ENCODE data around the gene SPHK2. TPM values are rescaled to one million over a fixed set of nuclear protein-coding genes. Genes with fewer than 3 reads are reported as not detected.
"Not testable (repeated sequence)": the region's sequence is repeated elsewhere in the genome, so short reads cannot be mapped to it uniquely, and the experiment has no call there.

The SPHK2 gene
- total RNA-seq, 1 donor from 2014 or later: 7.2 TPM

DNA sequence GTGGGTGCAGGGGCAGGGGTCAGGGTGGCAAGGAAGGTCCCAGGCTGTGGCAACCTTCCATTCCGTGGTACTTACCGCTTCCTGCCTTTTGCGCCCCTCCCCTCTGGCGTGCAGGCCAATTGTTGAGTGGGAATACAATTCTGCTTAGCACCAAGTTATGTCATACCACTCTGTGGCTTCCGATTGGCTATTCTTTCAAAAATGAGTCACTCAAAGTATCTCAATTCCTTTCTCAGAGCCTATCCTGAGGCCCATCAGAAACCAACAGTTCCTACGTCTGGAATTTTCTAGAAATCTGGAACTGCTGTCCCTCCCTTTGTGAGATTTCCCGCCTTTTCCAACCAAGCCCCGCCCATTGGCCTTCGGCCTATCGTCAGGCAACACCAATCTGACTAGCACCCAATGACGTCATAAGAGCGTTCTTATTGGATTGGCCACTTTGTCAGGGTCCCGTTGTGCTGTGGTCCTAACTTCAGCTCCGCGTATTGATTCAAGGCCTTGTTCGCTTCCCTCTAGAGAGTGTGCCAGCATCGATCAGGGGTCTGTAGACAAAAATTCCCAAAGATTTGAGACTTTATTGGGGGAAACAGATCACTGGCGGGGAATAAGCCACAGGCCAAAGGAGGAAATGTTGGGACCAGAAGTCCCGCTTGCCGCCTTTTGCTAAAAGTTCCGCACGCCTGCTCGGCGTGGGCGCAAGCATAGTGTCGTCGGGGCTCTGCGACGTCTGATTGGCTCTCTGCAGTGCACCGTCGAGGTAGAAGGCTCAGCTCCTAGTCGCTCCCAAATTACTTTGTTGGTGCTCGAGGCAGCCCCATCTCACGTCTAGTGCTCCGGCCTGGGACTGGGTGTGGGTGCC lies 41.8 kb downstream of the SPHK2 start:
- peak; percentile 33 for DNase-seq

DNA sequence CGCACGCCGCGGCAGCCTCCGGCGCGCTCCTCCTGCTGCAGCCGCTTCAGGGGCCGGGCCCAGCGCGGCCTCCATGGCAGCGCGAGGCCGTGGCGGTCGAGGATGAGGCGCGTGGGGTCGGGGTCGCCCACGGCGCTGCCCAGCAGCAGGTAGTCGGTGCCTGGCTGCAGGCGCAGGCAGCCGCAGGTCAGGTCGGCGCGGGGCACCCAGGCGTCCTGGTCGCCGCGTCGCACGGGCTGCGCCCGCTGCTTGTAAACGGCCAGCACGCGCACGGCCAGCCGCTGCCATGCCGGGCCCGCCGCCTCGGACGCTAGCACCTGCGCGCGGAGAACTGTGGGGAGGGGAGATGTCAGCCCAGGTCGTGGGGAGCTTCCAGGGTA lies 42.4 kb downstream of the SPHK2 start:
- no peak for DNase-seq

DNA sequence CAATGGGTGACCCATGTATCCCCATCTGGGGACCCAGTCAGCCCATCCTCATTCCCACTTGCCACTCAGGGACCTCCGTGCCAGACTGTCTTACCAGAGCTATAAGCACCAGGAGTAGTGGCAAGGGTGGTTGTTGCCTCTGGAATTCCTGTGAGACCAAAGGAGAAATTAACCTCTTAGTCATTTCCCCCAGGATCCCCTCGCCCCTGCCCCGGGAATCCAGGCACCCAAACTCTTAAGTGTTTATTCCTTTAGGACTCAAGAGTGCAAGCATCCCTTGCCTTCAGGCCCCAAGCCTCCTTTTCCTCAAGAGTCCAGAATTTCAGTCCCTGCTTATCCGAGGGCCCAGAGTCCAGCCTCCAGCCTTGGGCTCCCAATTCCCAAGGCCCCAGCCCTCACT lies 44.4 kb downstream of the SPHK2 start:
- no peak for DNase-seq

DNA sequence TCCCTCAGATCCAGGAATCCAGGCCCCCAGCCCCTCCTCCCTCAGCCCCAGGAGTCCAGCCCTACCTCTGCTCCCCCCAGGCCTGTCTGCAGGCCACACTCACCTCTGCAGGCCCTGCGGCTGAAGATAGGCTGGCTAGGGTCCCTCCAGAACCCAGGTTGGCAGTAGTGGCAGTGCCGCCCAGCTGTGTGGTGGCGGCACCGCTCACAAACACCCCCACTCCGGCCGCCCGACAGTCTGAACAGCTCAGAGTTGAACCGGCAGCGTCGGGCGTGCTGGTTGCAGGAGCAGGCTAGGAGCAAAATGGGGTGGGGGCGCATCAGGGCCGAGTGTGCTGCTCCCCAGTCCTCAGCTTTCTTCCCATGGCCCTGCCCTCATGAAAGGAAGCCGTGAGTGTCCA lies 45.2 kb downstream of the SPHK2 start:
- no peak for DNase-seq

DNA sequence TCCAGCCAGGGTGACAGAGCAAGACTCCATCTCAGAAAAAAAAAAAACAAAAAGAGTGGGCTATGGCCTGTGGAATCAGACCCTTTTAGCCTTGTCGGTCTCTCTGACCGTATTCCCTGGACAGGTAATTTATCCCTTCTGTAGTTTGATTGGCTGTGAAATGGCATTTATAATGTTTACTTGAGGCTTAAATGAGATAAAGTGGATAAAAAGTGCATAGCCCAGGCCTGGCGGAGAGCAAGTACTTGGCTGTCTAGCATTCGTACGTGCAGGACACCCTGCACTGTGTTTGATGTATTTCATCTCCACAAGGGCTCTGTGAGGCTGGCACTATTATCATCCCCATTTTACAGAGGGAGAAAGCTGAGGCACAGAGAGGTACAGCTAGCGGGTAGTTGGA lies 46.5 kb downstream of the SPHK2 start:
- no peak for DNase-seq

DNA sequence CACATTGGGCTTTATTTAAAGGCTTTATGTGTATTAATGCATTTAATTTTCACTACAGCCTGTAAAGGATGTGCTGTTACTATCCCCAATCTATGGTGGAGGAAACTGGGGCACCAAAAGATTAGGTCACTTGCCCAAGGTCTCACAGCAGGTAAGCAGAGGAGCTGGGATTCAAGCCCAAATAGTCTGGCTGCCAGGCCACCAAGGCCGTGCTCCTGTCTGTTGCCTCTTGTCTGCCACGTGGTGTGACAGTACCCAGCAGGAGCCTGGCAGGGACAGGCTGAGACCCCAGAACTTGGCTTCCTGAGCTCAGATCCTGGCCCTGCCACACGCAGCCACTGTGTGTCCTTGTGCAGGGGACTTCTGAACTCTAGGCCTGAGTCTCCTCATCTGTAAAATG lies 49.0 kb downstream of the SPHK2 start:
- DNase-seq: no peak

DNA sequence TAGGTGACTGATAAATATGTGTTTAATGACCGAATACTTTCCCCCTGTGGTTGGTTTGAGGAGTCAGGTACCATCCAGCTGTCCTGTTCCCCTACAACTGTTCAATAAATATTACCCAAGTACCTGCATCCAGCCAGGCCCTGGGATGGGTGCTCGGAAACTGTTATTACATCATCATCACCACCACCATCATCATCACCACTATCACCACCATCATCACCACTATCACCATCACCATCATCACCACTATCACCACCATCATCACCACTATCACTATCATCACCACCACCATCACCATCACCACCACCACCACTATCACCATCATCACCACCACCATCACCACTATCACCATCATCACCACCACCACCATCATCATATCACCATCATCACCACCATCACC lies 49.5 kb downstream of the SPHK2 start:
- no peak for DNase-seq

DNA sequence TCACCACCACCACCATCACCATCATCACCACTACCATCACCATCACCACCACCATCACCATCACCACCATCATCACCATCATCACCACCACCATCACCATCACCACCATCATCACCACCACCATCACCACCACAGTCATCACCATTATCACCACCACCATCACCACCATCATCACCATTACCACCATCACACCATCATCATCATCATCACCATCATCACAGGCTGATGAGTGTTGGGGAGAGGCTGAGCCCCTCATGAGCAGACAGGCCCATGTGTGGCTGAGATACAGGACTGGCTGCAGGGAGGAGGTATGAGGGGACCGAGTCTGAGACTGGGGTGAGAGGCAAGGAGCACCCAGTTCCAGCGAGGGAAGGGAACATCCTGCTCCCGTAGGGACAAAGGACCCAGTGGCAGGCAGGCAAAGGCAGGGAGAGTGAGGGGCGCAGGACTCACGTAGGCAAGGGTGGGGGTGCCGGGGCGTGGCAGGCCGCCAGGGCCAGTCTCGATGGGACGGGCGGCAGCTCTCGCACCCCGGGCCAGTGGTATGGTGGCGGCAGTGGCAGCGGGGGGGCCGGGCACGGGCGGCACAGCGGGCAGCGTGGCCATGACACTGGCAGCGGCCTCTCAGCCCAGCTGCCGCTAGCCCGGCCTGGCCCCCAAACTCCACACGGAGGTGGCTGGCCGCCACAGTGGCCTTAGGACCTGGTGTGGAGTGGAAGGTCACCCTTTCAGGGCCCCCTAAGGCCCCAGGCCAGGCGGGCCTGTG lies 50.8 kb downstream of the SPHK2 start:
- DNase-seq: no peak

DNA sequence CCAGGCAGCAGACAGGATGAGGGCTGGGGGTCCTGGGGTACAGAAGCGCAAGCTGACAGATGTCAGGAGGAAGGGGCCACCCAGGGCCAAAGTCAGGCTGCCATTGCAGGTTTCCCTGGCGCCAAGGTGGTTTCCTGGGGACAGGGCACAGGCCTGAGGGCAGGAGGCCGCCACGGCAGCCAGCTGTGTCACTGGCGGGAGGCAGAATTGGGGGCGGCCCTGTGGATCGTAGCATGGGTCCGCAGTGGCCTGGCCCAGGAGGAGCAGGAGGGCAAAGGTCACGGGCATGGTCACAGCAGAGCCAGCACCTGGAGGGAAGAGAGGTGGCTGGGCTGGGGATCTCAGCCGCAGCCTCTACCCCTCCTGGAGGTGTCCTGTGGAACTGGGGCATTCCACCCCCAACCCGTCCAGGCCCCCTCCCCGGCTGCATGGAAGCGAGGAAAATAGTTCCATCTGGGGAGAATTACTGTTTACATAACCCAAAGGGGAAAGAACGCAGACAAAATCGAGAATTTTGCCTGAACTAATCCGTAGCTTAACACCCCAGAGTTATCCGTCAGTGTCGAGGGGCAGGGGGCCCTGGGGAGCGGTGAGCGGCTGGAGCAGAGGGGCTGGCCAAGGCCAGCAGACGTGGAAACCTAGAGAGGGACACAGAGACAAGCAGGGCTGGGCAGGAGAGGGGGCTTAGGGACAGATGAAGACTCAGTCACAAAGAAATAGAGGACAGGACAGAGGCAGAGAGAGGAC lies 51.6 kb downstream of the SPHK2 start:
- DNase-seq: no peak

DNA sequence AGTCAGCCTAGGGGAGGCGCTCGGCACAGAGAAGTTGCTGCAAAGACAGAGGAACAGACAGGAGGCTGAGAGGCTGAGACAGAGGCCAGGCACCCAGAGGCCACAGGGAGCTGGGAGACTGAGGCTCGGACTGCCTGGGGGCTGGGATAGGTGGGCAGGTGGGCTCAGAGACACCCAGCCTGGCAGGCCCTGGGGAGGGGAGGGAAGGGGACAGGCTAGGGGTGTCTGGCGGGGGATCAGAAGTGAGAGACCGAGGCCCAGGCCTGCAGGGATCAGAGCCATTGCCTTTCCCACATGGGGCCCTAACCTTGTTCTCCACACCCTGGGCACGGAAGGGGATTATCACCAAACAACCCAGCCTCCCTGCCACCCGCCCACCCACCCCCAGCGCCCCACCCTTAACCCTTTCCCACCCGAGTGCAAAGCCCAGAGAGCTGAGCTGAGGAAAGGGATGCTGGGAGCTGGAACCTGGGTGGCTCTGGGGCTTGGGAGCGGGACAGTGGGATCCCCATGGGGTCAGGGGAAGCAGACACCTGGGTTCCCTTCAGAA lies 52.2 kb downstream of the SPHK2 start:
- no peak for DNase-seq

DNA sequence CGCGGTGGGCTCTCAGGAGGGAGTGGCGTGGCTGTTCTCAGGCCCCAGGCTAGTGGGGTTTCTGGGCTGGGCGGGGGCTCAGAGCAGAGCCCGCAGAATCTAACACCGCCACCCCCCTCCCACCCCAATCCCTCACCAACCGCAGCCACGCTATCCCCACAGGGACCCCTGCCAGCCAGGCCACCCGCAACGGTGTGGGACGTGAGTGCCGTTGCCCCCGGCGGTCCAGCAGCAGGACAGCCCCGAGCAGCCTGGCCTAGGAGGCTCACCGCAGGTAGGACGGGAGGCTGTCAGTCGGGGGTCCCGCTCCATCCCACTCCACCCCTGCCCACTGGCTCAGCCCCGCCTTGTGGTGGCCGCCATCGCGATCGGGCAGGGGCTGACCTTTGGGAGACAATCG lies 53.7 kb downstream of the SPHK2 start, which contains the start of gene NTN5:
Gene NTN5, minus strand, starts transcription at position 24 of the 400 bp plus-strand sequence. CDS start 2,031 bp downstream, outside the sequence.
- no peak for DNase-seq

DNA sequence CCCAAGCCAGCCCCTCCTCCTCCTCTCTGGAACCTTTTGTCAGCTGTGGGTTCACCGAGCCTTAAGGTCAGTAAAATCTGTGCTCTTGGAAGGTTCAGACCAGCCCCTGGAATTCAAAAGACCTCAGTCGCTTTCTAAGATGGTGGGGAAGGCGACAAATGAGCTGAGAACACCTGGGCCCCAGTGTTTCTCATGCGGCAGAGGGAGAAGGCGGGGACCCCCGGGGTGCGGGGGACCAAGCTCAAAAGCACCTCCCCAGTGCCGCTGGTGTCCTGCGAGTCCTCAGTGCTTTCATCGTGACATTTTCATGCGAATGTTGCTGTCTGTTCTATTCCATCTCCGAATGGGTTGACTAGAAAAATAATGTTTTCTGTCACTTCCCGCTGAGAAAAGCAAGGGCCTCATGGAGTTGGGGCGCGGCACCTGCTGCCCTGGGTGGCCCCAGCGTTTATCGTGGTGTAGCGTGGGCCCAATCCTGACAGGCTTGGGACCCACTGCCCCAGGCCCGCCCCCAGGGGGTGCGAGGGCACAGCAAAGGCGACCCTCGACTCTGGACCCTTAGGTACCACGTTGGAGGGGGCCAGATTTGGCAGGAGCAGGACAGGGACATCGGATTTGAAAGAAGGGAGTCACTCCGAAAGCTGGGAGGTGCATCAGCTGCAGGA lies 54.3 kb downstream of the SPHK2 start:
- no peak for DNase-seq

DNA sequence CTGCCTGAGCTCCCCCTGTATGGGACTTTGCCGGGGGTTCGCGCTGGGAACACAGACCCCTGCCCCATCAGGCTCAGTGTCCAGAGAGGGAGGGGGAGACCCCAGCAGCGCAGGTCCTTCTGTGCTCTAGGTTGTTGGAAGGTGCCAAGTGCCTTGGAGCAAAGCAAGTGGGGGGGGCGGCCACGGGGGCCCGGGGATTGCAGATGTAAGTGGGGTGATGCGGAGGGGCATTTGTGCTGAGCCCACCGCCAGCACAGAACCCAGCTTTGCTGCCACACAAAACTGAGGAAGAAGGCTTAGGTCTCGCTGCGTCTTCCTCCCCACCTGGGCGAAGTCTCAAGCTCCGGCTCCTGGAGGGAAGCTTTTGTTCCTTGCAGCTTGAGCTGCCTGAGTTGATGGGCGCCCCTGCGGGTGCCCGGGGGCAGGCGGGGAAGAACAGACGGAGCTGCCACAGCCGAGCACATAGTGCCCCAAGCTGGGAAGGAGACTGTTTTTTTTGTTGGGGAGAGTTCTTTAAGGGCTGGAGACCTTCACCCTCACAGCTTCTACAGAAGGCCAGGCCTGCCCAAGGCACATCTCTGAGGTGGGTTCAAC lies 55.0 kb downstream of the SPHK2 start:
- no peak for DNase-seq

DNA sequence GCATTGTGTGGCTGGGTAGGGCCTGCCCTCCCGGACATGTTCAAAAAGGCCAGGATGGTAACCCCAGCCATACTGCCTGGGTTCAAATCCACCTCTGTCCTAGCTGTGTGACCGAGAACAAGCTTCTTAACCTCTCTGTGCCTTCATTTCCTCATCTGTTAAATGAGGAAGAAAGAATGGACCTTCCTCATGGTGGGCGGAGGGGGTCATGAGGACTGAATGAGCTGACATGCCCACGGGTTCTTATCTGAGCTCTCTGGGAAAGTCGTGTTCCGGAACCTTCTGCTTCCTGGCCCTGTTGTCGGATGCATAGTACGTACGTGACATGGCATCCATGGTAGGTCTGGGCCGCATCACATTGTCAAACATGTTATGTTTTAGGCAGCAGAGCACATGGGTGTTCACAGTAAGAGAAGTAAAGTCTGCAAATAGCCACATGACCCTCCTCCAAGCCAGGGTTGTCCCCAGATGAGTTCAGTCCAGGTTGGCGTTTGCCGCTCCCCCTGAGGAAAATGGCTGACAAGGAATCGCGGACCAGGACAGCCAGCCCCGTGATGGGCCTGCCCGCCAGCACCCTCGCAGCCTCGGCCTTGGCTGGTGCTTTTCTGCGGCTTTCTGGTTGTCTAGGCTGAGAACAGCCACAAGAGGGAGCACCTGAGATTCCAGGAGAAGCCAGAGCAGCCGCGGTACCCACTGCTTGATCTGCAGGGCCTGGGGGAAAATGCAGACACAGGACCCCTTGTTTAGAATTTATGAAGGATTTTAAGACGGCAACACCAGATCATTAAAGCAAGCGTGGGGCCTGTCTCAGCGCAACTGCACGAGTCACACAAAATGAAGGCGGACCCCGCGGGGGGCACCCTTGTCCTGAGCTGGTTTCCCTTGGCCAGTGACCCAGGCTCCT lies 55.9 kb downstream of the SPHK2 start:
- peak; percentile 69 for DNase-seq

DNA sequence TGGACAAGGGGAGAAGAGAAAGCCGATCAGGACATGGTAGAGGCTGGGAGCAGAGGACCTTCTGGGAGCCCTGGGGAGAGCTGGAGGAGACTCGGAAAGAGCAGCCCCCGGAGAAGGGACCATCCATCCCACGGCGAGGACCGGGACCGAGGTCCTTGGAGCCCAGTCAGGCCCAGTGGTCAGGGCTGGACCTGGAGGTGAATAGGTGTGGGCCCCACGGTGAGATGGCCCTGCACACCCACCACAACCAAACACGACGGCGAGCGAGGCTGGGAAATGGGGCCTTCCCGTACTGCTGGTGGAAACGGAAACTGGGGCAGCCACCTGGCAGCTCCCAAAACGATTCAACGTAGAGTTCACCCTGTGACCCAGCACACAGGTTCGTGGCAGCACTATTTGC lies 57.2 kb downstream of the SPHK2 start:
- no peak for DNase-seq

DNA sequence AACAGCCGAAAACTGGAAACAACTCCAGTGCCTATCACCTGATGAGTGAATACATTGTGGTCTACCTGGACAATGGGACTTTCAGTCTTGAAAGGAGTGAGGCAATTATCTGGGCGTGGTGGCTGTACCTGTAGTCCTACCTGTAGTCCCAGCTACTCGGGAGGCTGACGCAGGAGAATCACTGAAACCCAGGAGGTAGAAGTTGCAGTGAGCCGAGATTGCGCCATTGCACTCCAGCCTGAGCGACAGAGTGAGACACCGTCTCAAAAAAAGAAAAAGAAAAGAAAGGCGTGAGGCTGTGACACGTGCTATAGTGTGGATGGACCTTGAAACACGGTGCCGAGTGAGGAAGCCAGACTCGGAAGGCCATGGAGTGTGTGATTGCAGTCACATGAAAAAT lies 57.6 kb downstream of the SPHK2 start:
- DNase-seq: no peak

DNA sequence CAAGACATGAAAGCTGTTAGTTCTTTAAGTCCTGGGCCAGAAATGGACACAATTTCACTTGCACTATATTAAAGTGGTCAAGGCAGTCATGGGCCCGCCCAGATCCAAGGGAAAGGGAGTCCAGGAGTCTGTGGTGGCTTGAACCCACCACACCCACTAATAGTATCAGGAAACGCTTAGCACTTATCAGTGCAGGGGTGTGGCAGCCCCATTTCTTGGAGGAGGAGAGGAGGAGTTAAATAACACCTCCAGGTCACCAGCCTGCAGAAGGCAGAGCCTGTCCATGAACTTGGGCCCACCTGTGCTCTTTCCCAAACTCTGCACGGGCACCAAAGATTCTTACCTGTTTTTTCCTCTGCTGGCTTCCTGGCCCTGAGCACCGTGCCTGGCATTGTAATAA lies 58.9 kb downstream of the SPHK2 start:
- no peak for DNase-seq

DNA sequence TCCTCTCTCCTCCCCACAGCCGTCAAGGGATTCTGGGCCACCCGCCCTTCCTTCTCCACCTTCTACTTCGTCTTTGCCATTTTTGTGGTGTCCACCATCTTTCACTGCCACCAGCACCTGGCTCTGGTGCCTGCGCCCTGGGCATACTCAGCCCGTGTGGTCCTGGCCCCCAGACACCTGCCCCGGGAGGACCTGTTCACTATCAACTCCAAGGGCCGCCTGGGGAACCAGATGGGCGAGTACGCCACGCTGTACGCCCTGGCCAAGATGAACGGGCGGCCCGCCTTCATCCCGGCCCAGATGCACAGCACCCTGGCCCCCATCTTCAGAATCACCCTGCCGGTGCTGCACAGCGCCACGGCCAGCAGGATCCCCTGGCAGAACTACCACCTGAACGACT lies 60.7 kb downstream of the SPHK2 start:
- not testable (repeated sequence) for DNase-seq
